GM21515 (cell line): ENCODE results near the gene AFP.

Experiments
- ATAC-seq: cut with Tn5 transposase; IDR thresholded peaks from one replicate; pipeline ENCODE4 v1.9.1; 2021; ENCODE audit not compliant: unreplicated experiment

AFP gene

DNA sequence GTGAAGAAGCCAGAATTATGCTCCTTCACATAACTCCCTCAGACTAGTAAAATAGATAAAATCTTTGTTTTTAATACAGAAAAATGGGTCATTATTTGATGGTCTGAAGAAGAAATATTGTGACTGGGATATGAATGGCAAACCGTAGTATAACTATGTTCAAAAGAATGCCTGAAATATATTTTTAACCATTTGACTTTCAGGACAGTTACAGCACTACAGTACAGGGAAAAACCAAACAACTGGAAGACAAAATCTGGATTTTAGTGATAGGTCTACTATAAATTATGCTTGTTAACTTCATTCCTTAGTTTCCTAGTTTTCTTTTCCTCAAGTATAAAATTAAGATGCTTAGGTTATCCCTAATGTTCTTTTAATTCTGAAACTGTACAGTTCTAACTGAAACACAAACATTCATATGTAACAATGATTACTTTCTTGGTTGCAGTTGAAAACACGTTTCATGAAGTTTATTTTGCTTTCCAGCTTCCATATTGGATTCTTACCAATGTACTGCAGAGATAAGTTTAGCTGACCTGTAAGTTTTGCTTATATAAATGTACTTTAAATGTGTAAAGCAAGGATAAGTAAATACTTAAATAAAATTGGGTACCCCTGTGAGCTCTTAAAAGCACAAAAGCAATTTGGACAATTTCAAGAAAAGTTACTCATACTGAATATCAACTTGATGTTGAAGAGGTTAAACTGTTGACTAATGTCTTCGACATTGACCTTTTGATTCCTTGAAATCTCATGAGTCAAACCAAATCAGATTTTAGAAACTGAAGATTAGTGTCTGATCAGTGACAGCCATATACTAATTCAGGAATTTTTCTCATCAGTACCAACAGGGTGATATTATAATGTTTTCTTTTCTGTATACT, 895 bp downstream of the AFP start:
- no peak for ATAC-seq

DNA sequence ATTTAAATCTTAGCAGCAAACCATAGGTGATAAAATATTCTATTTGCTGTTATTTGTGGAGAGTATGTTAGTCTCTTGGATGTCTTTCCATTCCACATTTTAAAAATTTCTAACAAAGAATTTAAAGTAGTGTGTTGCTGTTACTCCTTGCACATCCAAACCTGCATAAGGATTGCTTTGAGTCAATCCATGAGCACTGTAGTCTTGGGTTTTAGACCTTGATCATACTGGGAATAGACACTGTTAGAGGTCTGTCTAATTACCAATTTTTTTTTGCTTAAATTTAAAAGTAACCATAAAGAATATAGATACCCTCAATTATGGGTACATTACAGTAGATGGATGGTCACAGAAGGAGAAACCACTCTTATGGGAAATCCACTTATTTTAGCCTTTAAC, 1.5 kb downstream of the AFP start:
- no peak for ATAC-seq

DNA sequence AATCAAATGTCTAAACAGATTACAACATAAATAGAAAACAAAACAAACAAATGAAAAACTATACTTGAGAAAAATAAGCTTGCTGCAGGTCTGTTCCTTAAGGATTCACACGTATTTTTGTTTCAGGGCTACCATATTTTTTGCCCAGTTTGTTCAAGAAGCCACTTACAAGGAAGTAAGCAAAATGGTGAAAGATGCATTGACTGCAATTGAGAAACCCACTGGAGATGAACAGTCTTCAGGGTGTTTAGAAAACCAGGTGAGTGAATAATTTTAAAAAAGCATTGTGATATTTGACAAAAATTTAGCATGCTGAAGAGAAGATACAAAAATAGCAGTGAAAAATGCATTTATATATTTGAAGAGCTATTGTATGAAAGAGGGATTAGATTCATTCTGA, 2.0 kb downstream of the AFP start:
- no peak for ATAC-seq

DNA sequence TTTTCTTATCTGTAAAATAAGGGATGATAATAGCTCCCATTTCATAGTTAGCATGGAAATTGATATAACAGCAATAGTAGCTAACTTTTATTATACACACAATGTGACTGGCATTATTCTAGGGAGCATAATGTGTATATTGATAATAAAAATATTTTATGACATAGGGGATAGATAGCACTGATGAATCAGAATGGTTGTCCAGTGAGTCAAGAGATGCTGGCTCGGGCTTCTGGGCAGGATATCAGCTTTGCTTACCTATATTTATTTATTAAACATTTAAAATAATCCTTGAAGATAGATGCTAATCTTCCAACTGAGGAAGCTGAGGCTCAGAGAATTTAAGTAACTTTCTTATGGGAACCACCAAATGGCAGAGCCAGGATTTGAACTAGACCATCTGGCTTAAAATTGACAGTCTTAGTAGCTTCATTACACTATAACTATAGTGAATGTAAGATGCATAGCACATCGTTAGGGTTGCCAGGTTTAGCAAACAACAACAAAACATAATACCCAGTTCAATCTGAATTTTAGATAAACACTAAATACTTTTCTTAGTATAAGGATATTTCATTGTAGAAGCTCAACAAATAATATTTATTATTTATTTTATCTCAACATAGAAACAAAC, 2.7 kb downstream of the AFP start:
- ATAC-seq = no peak

DNA sequence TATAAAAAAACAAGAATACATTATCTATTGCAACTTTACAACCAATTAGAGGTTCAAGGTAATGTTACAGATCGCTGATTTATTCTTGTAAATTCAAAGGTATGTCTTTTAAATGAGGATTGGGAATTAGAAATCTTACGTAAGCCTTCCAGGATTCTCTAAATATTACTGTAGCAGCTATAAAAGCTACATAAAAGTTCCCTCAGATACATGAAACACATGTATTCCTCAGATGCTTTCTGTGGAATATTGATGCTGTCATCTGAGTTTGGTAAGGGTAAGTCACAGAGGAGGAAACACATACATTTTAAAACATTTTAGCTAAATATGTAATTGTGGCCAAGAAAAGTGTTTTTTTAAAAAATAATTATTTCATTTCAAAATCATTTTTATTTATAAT, 3.4 kb downstream of the AFP start:
- ATAC-seq = no peak

DNA sequence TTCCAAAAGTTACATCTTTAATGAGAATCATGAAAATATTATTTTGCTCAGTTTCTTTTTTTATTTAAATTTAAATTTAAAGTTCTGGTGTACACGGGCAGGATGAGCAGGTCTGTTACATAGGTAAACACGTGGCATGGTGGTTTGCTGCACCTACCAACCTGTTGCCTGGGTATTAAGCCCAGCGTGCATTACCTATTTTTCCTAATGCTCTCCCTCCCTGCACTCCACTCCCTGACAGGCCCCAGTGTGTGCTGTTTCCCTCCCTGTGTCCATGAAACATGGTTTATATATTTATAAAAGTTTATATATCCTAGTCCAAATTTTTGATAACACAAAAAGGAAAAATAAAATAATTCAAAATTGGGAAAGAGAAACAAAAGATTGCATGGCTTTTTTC, 4.0 kb downstream of the AFP start:
- ATAC-seq = no peak

DNA sequence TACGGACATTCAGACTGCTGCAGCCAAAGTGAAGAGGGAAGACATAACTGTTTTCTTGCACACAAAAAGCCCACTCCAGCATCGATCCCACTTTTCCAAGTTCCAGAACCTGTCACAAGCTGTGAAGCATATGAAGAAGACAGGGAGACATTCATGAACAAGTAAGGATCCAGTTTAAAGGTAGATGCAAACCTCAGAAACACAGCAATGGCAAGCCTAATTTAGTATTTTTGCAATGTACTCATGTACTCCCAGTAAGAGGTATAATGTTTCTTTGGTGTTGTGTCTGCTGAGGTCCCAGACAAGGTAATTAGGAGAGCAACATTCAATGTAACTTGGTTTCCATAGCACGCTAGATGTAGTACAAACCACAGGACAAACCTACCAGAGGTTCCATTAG, 4.6 kb downstream of the AFP start:
- no peak for ATAC-seq

DNA sequence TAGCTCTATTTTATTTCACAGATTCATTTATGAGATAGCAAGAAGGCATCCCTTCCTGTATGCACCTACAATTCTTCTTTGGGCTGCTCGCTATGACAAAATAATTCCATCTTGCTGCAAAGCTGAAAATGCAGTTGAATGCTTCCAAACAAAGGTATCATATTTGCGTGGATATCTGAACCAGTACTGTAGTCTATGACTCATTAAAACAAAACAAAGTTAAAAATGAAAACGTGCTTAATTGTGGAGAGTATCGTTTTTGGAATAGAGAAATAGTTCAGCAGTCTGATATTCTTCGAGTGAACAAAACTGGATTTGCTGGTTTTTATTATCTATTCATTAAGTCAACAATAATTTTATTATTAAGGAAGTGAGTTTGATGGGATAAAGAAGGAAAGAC, 6.3 kb downstream of the AFP start:
- ATAC-seq = no peak

DNA sequence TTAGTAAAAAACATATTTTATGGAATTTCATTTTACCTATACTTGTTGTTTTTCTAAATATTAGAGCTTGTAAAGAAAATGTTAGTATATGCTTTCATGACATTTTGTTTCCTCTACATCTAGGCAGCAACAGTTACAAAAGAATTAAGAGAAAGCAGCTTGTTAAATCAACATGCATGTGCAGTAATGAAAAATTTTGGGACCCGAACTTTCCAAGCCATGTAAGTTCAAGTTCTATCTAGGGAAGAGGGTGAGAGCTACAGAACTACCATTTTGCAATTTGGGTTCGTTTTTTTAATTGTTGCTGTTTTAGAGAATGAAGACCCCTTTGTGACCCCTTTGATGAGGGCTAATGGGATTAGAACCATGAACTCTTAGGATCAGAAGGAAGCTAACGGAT, 7.2 kb downstream of the AFP start:
- ATAC-seq = no peak

DNA sequence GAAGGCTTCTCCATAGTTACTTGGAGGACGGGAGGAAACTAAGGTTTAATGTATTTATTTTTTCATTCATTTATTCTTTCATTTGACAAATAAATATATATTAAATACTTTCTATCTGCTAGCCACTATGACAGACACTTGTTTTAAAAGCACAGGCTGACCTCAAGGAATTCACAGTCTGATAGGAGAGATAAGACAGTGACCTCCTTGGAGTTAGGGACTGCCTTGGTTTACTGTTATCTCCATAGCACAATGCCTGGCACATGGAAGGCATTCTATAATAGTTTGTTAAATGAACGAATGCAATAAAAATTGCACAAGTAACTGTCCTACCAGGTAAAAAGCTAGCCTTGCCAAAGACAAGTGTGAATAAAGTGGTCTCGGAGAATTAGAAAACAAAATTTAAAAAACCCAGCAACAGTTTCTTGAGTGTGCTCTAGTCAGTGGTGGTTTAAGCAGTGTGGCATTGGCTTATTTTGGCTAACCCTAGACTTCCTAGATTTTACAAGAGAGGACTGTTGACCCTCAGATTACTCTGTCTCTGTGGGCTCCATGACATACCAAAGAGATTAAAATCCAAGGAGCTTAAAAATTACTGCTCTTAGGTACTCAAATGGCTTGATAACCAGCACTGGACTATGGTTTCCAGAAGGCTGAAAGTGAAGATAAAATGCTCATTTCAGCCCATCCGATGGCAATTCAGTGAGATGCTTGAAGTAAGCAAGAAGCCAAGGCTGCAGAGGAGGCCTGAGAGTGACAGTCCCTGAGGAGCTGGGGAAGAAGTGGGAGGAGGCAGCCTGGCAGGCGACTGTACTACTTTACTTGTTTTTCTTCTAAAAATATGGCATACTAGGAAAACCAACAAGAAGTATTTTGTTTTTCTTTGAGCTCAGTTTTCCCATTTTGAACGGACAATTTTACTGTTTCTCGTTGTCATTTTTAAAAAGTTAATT, 9.6 kb downstream of the AFP start:
- ATAC-seq = no peak

DNA sequence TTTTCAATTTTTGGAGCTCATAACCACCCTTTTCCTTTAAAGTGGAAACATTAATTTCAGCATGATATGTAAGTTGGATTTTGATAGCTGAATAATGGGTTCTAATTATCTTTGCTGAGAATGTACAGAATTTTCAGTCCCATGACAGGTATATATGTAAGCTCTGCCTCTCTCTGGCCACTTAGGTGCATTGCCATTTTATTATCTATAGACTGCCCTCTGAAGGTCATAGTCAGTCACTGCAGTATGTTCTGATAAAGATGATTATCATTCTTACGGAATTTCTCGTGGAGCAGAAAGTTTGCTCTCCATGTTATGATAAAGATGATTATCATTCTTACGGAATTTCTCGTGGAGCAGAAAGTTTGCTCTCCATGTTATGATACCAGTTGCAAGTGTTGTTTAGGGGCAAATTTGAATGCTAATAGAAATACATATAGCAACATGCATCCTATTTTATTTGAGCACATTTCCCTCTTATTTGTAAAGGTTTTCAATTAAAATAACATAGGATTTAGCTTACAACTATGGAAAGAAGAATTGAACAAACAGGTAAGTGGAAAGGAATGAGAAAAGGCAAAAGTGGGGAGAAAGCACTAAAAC, 10.4 kb downstream of the AFP start:
- peak; percentile 99 for ATAC-seq

DNA sequence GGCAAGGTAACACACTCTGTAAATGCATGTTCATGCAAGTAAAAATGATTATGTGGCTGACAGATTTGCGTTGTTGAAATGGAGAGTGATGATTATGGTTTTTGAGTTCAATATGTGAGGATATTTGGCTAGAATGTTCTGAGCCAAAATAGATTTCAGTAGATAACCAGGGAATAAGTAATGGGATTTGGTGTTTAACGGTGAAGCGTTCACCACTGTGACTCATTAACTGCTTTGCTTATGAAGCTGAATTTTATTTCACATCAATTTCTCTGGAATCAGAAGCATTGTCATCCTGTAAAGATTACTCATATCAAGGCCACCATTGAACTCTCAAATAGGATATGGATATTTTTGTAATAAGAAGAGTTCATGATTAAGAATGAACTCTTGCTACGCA, 11.7 kb downstream of the AFP start:
- ATAC-seq = no peak

DNA sequence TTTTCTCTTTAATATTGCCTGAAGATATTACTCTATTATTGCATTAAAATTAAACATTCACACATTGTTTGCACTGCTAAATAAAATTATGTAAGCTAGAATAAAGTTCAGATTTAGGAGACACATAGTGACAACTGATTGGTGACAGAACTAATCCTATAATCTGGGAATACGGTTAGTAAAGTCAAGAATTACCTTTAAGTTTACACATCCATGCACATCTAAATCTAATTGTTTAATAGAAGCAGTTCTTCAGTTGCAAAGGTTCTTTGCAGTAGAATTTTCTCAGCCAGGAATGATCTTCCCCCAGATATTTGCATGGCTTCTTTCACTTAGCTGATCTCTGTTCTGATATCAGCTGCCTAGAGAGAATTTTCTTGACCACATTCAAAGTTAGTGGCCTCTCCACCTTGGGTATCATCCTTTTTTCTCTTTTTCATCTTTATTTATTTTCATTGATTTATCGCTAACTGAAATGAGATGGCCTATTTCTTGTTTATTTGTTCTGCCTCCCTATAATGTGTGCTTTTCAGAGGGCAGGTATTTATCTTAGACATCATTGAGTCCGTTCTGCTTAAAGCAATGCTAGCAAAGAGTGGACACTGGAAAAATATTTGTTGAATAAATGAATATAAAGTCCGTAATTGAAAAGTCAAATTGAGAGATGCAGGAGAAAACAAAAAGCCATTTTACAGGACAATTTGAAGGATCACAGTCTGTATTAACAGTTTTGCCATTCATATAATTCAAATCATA, 12.6 kb downstream of the AFP start:
- no peak for ATAC-seq

DNA sequence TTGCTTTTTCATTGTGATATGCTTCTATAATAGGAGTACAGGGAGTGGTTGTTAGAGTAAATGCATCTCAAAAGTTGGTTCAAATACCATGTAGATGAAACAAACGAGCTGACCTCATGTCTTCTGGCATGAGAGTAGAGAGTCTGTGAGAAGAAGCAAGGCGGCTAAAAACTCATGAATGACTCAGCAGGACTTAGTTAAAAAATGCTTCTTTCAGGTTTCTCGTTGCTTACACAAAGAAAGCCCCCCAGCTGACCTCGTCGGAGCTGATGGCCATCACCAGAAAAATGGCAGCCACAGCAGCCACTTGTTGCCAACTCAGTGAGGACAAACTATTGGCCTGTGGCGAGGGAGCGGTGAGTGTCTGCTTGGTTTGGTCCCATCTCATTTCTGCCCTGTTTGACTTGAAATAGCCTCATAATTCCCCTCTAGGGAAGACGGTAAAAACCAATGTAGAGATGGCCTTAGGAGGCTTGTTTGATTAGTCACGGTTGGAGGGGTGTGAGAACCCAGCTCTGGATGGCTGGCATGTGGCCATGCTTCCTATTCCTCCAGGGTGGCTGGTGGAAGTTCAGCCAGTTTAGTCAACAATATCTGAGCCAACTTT, 14.5 kb downstream of the AFP start:
- ATAC-seq = no peak

DNA sequence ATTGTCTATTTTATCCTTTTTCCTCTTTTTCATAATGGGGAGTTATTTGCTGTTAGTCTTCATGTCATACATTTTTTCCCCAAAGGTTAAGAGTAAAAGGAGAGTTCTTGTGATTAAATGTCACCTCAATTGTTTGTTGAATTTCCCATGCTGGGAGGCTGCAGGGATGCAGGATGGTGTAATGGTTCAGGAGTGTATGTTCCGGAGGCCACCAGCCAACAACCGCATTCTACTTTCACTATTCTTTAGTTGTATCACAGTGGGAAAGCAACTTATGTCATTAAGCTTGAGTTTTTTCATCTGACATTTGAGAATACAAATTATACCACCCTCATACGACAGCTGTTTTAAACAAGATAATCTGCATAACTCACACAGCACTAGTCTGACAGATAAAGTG, 15.4 kb downstream of the AFP start:
- no peak for ATAC-seq

DNA sequence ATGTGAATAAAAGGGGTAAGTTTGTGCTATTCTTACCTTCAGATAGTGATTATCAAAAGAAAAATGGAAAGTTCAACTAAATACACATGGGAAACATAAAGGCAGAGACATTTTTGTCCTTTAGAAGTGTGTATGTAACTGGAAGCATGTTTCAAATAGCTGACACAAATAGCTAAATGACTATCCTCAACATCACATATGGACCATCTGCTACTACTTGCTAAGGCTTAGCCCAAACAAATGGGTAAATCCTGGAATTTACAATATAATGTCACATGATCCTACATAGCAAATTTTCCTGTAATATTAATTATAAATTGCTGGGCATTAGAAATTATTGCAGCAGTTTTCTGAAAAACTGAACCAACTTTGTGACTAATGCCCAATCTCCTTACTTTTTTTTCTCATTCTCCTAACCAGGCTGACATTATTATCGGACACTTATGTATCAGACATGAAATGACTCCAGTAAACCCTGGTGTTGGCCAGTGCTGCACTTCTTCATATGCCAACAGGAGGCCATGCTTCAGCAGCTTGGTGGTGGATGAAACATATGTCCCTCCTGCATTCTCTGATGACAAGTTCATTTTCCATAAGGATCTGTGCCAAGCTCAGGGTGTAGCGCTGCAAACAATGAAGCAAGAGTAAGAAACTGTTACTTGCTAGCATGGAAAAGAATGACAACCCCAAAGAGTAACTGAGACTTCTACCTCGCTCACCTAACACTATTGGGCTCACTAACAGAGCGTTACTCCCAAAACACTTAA, 16.1 kb downstream of the AFP start:
- ATAC-seq = no peak

DNA sequence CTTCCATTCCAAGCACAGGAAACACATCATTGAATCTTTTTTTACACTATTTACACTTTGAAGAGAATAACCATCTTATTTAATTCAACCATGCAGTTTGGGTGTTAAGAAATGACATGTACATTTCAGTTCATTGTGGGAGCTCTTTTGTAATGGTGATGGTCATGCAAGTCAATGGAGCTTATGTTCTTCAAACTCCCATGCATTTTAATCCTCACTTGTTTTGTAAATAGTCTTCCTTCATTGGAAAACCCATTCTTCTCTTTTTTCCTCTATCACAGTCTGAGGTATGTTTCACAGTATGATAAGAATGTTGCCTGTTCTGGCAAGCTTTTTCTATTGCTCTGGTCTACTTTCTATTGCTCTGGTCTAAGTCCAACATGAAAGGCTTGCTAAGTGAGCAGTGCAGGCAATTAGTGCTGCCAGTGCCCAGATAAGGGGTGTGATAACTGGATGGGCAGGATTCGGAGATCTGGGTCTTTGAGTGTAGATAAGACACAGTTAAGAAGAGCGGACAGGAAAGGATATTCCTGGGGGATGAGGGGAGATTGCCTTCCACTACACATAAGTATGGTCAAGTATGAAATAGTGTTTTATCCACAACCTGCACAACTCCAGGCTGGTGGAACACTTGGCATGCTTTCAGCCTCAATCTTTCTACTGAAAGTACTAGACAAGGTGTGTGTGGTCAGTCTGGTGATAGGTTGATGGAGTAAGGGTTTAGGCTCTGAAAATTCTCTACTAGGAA, 17.1 kb downstream of the AFP start:
- no peak for ATAC-seq

DNA sequence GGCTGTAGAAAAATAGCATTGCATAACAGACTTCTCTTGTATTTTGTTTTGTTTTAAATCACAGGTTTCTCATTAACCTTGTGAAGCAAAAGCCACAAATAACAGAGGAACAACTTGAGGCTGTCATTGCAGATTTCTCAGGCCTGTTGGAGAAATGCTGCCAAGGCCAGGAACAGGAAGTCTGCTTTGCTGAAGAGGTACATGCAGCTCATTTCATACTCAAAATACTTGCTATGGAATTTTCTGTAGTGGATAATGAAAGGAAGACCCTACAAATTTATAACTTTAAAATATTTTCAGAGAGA, 17.6 kb downstream of the AFP start:
- ATAC-seq = no peak

DNA sequence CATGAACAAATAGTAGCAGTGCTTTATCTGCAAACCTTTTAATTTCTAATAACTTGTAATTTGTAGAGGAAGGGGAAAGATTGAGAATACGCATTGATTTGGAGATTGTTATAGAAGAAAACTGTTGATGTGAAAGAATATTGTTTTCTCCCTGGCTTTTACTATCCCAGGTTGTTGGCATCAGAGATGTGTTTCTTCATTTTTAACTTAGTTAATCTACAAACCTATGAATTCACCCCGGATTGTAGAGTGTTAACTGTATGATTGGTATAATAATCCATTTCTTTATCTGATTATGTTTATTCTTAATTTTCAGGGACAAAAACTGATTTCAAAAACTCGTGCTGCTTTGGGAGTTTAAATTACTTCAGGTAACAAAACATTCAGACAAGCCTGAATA, 18.9 kb downstream of the AFP start:
- ATAC-seq = no peak
